ENCODE measurements around the gene SMC1B.
"Not testable (repeated sequence)": the region's sequence is repeated elsewhere in the genome, so short reads cannot be mapped to it uniquely, and the experiment has no call there.

The SMC1B gene

GRCh38 chr22:45413368-45414211 is at the start of gene SMC1B, which contains the start of gene RIBC2:
Gene SMC1B, minus strand, starts transcription at chr22:45413599. Its CDS starts 32 bp downstream, at chr22:45413567.
Gene RIBC2, plus strand, starts transcription at chr22:45413693. Its CDS starts 194 bp downstream, at chr22:45413887.
- peak; percentile 86 for DNase-seq (ENCODE audit: low read depth)

- DNase-seq (ENCODE audit: low read depth): no peak
Observed at GRCh38 chr22:45462034-45462655, 48.7 kb upstream of the SMC1B start.

- no peak for DNase-seq (ENCODE audit: low read depth)
Observed at GRCh38 chr22:45460288-45461109, 47.1 kb upstream of the SMC1B start.

GRCh38 chr22:45459235-45459634 is 45.8 kb upstream of the SMC1B start:
- no peak for DNase-seq (ENCODE audit: low read depth)

GRCh38 chr22:45458532-45458931 is 45.1 kb upstream of the SMC1B start:
- DNase-seq (ENCODE audit: low read depth): no peak

- no peak for DNase-seq (ENCODE audit: low read depth)
Observed at GRCh38 chr22:45456811-45457210, 43.4 kb upstream of the SMC1B start.

- DNase-seq (ENCODE audit: low read depth): no peak
Observed at GRCh38 chr22:45455621-45456020, 42.2 kb upstream of the SMC1B start.

GRCh38 chr22:45455212-45455611 is 41.8 kb upstream of the SMC1B start:
- no peak for DNase-seq (ENCODE audit: low read depth)

- no peak for DNase-seq (ENCODE audit: low read depth)
Observed at GRCh38 chr22:45454275-45454674, 40.9 kb upstream of the SMC1B start.

GRCh38 chr22:45453764-45454163 is 40.4 kb upstream of the SMC1B start:
- no peak for DNase-seq (ENCODE audit: low read depth)

GRCh38 chr22:45452565-45453379 is 39.4 kb upstream of the SMC1B start:
- no peak for DNase-seq (ENCODE audit: low read depth)

GRCh38 chr22:45451972-45452371 is 38.6 kb upstream of the SMC1B start:
- no peak for DNase-seq (ENCODE audit: low read depth)

- DNase-seq (ENCODE audit: low read depth): no peak
Observed at GRCh38 chr22:45450921-45451651, 37.7 kb upstream of the SMC1B start.

- DNase-seq (ENCODE audit: low read depth): no peak
Observed at GRCh38 chr22:45450101-45450785, 36.8 kb upstream of the SMC1B start.

GRCh38 chr22:45449442-45449841 is 36.0 kb upstream of the SMC1B start:
- DNase-seq (ENCODE audit: low read depth): not testable (repeated sequence)

- DNase-seq (ENCODE audit: low read depth): no peak
Observed at GRCh38 chr22:45448431-45448830, 35.0 kb upstream of the SMC1B start.

- DNase-seq (ENCODE audit: low read depth): not testable (repeated sequence)
Observed at GRCh38 chr22:45447596-45447995, 34.2 kb upstream of the SMC1B start.

GRCh38 chr22:45446216-45446615 is 32.8 kb upstream of the SMC1B start:
- no peak for DNase-seq (ENCODE audit: low read depth)

GRCh38 chr22:45445031-45445710 is 31.8 kb upstream of the SMC1B start:
- no peak for DNase-seq (ENCODE audit: low read depth)

- DNase-seq (ENCODE audit: low read depth): no peak
Observed at GRCh38 chr22:45444168-45444567, 30.8 kb upstream of the SMC1B start.

Measured in activated T-cell treated with anti-CD3 and anti-CD28 coated beads for 48 hours (primary cell).